CD14-positive monocyte (primary cell): Measurements from ENCODE around the gene RTN4RL1. TPM values are rescaled to one million over a fixed set of nuclear protein-coding genes. Genes with fewer than 3 reads are reported as not detected.
A peak's percentile ranks its signal among the peaks of the same experiment; 100 is the strongest.

Experiments used
- DNase-seq, 3 donors: peaks; one replicate each; pipeline ENCODE4 v3.0.0-alpha.2; 2011 to 2022
- H2AFZ ChIP-seq: 2 replicates; pipeline ENCODE4 v1.6.0; 2012; ENCODE audit warnings: mild to moderate bottlenecking, low read depth, low read length, inconsistent platforms; ENCODE audit not compliant: insufficient read depth, poor library complexity, severe bottlenecking
- H3K27ac ChIP-seq, 2 donors: 1 replicate in 1 of 2; 2 replicates in 1 of 2; pipeline ENCODE4 v1.5.1; 2012 to 2013; ENCODE audit warnings: low read length in 2 of 2, control low read depth in 1 of 2, inconsistent platforms in 1 of 2, low read depth in 1 of 2, mild to moderate bottlenecking in 1 of 2
- H3K27me3 ChIP-seq, 2 donors: one replicate each; pipeline versions ENCODE4 v1.6.0 to v1.6.1; 2011 to 2013; ENCODE audit warnings: low read length in 2 of 2; ENCODE audit not compliant: control insufficient read depth in 2 of 2, insufficient read depth in 2 of 2
- H3K36me3 ChIP-seq, 2 donors: replicated peaks in 1 of 2; 1 replicate in 1 of 2; 2 replicates in 1 of 2; pipeline versions ENCODE4 v1.5.1 to v1.6.1; 2012 to 2013; ENCODE audit warnings: low read length in 2 of 2, control low read depth in 1 of 2, inconsistent platforms in 1 of 2, mild to moderate bottlenecking in 1 of 2; ENCODE audit not compliant: insufficient read depth in 2 of 2, control insufficient read depth in 1 of 2
- H3K4me1 ChIP-seq, 2 donors: 1 replicate in 1 of 2; 2 replicates in 1 of 2; pipeline versions ENCODE4 v1.5.1 to v1.6.1; 2012 to 2013; ENCODE audit warnings: low read length in 2 of 2, control low read depth in 1 of 2, inconsistent platforms in 1 of 2, mild to moderate bottlenecking in 1 of 2, moderate library complexity in 1 of 2; ENCODE audit not compliant: insufficient read depth in 2 of 2, control insufficient read depth in 1 of 2
- H3K4me2 ChIP-seq: replicated peaks from 2 replicates; pipeline ENCODE3; 2012; ENCODE audit warnings: low read length, moderate library complexity, mild to moderate bottlenecking; ENCODE audit not compliant: poor library complexity, severe bottlenecking; ENCODE audit errors: extremely low read depth
- H3K4me3 ChIP-seq, 3 experiments: fragments of 200-600 bp in 1 of 3; sonication (generic) in 1 of 3; replicated peaks in 1 of 3; 1 replicate in 2 of 3; 2 replicates in 1 of 3; pipeline ENCODE4 v1.5.1; 2011 to 2013; ENCODE audit warnings: low read length in 3 of 3, mild to moderate bottlenecking in 3 of 3, control low read depth in 2 of 3, low read depth in 2 of 3, inconsistent platforms in 1 of 3, moderate library complexity in 1 of 3
- H3K79me2 ChIP-seq: 2 replicates; pipeline ENCODE4 v1.6.0; 2012; ENCODE audit warnings: mild to moderate bottlenecking, control low read depth, inconsistent platforms, low read length, moderate library complexity; ENCODE audit not compliant: insufficient read depth
- H3K9ac ChIP-seq: 2 replicates; pipeline ENCODE4 v1.6.0; 2017; ENCODE audit warnings: low read length, mild to moderate bottlenecking; ENCODE audit not compliant: insufficient read depth, poor library complexity, severe bottlenecking
- H3K9me3 ChIP-seq, 2 donors: replicated peaks in 1 of 2; 1 replicate in 1 of 2; 2 replicates in 1 of 2; pipeline versions ENCODE4 v1.5.1 to v1.6.1; 2012 to 2013; ENCODE audit warnings: low read length in 2 of 2, control low read depth in 1 of 2; ENCODE audit not compliant: control insufficient read depth in 1 of 2, insufficient read depth in 1 of 2
- H4K20me1 ChIP-seq: 2 replicates; pipeline ENCODE4 v1.6.0; 2012; ENCODE audit warnings: mild to moderate bottlenecking, low read length, control low read depth, moderate library complexity; ENCODE audit not compliant: insufficient read depth
- H3K27ac Mint-ChIP-seq, 7 donors: one replicate each; pipeline ENCODE4 v1.8.0; 2020; ENCODE audit warnings: mild to moderate bottlenecking in 7 of 7, mixed read lengths in 7 of 7, moderate library complexity in 6 of 7, inconsistent platforms in 2 of 7
- H3K27me3 Mint-ChIP-seq, 3 donors: one replicate each; pipeline ENCODE4 v1.8.0; 2021 to 2022; ENCODE audit warnings: low read depth in 3 of 3, mild to moderate bottlenecking in 3 of 3, mixed read lengths in 3 of 3, moderate library complexity in 3 of 3, inconsistent platforms in 1 of 3
- H3K36me3 Mint-ChIP-seq, 2 donors: one replicate each; pipeline ENCODE4 v1.8.0; 2020; ENCODE audit warnings: mixed read lengths in 2 of 2, inconsistent platforms in 1 of 2, mild to moderate bottlenecking in 1 of 2
- H3K4me1 Mint-ChIP-seq: one replicate; pipeline ENCODE4 v1.8.0; 2020; ENCODE audit warnings: mild to moderate bottlenecking, mixed read lengths
- H3K4me3 Mint-ChIP-seq, 2 donors: one replicate each; pipeline ENCODE4 v1.8.0; 2020; ENCODE audit warnings: mild to moderate bottlenecking in 2 of 2, mixed read lengths in 2 of 2, moderate library complexity in 1 of 2
- H3K9me3 Mint-ChIP-seq, 7 donors: one replicate each; pipeline ENCODE4 v1.8.0; 2020 to 2022; ENCODE audit warnings: mixed read lengths in 7 of 7, mild to moderate bottlenecking in 6 of 7, moderate library complexity in 6 of 7, inconsistent platforms in 2 of 7
- CTCF ChIP-seq: fragments of 200-600 bp; IDR thresholded peaks from one replicate; pipeline ENCODE4 v1.8.0; 2022; ENCODE audit warnings: antibody characterized with exemption, mild to moderate bottlenecking
- WGBS: methylation state at CpG from one replicate; pipeline ENCODE4 v1.1.5; 2013; ENCODE audit warnings: missing lambda C conversion rate; ENCODE audit not compliant: insufficient coverage; 5-methylcytosine and 5-hydroxymethylcytosine counted together
- intact Hi-C, 2 donors: fragments of 100-400 bp; cut with micrococcal nuclease; formaldehyde crosslinking; loops; one replicate each; pipeline versions ENCODE4 v1.15.0 to v1.15.1; 2023
- polyA plus RNA-seq, 3 donors: library from polyadenylated mRNA; depleted of rRNA in 1 of 3; unstranded in 2 of 3; stranded (reverse) in 1 of 3; fragments of 300-500 nt in 2 of 3; fragments of >200 nt in 1 of 3; fragmentation: Illumina TruSeq in 2 of 3; gene quantifications; 1 replicate in 2 of 3; 2 replicates in 1 of 3; pipeline ENCODE4 v1.2.3, GENCODE V29; 2012 to 2021

Gene RTN4RL1
- polyA plus RNA-seq, 3 donors: 0.07 to 0.29 (median 0.11) TPM

DNA sequence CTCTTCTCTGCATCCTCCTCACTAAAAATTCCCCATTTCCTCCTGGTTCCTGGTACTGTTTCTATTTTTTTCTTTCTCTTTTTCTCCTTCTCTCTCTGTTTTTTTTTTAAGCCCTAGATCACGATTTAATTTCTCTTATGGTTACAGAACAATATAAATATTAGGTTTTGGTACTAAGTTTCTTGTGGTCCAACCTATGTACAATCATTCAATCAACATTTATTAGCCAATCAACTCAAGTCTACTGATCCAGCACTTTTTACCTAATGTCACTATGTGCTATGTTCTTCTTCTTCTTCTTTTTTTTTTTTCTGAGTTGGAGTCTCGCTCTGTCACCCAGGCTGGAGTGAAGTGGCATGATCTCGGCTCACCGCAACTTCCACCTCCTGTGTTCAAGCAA, 12.6 kb downstream of the RTN4RL1 start:
- H3K4me2 ChIP-seq: no peak overlapping the region
- peaks cover 17% of the 10 kb centered on the region for H3K4me1 Mint-ChIP-seq
- no peaks in the 10 kb centered on the region for H3K79me2 ChIP-seq
- H3K9me3 ChIP-seq: peaks cover 0 to 6% of the 10 kb centered on the region in 2 donors
- H3K27me3 Mint-ChIP-seq: peaks cover 3 to 17% (median 13%) of the 10 kb centered on the region in 3 donors
- no peaks in the 10 kb centered on the region for H3K36me3 ChIP-seq
- H3K27ac ChIP-seq: no peak overlapping the region
- H4K20me1 ChIP-seq: no peaks in the 10 kb centered on the region
- WGBS: 68% methylated on average over 3 of the region's 4 CpGs
- no peaks in the 10 kb centered on the region for H3K36me3 Mint-ChIP-seq
- no peak for DNase-seq
- no peak overlapping the region for H3K9ac ChIP-seq
- H3K4me3 ChIP-seq: no peak overlapping the region
- H3K9me3 Mint-ChIP-seq: peaks cover 0 to 6% (median 3%) of the 10 kb centered on the region in 7 donors
- peaks cover 0 to 3% of the 10 kb centered on the region in 2 donors for H3K4me1 ChIP-seq
- H3K27me3 ChIP-seq: no peaks in the 10 kb centered on the region
- no peak for TF ChIP-seq CTCF
- H2AFZ ChIP-seq: no peak overlapping the region
- H3K4me3 Mint-ChIP-seq: no peak overlapping the region
- H3K27ac Mint-ChIP-seq: no peak overlapping the region
- intact Hi-C loops: no loop called here

GRCh38 chr17:2011411-2012371, 13.4 kb downstream of the RTN4RL1 start:
- Histone ChIP-seq H3K79me2 (no peaks in the 10 kb centered on the region), H3K4me1 (peaks cover 0 to 3% of the 10 kb centered on the region in 2 donors), H3K9me3 (peaks cover 0 to 6% of the 10 kb centered on the region in 2 donors), H3K4me3 (no peak overlapping the region), H3K27ac (no peak overlapping the region), H3K9ac (no peak overlapping the region), H3K36me3 (no peaks in the 10 kb centered on the region), H3K4me2 (no peak overlapping the region), H4K20me1 (no peaks in the 10 kb centered on the region), H3K27me3 (no peaks in the 10 kb centered on the region), H2AFZ (no peak overlapping the region)
- peaks cover 0 to 6% (median 3%) of the 10 kb centered on the region in 7 donors for H3K9me3 Mint-ChIP-seq
- 53% methylated on average over 21 of the region's 24 CpGs for WGBS
- H3K36me3 Mint-ChIP-seq: no peaks in the 10 kb centered on the region
- H3K4me1 Mint-ChIP-seq: peaks cover 17% of the 10 kb centered on the region
- TF ChIP-seq CTCF: no peak
- no peak for DNase-seq
- intact Hi-C loops: no loop called here
- H3K27ac Mint-ChIP-seq: no peak overlapping the region
- H3K4me3 Mint-ChIP-seq: peak overlapping the region; percentile 24 to 31
- H3K27me3 Mint-ChIP-seq: peaks cover 3 to 17% (median 12%) of the 10 kb centered on the region in 3 donors
